ENCODE measurements around the gene PMS1.

- TF ChIP-seq CTCF (IDR thresholded peaks at IDR 0.05) (no peak), POLR2AphosphoS5 (IDR thresholded peaks at IDR 0.05) (no peak), POLR2A (IDR thresholded peaks at IDR 0.05) (no peak)
Observed at GRCh38 chr2:189901664-189902063, 117.4 kb downstream of the PMS1 start.

All from gastroesophageal sphincter (tissue), 3 donors.